ENCODE measurements around the gene ARHGAP23. TPM values are rescaled to one million over a fixed set of nuclear protein-coding genes. Genes with fewer than 3 reads are reported as not detected.

The ARHGAP23 gene
- total RNA-seq, 1 experiment from 2014 or later: 19.0 TPM

DNA sequence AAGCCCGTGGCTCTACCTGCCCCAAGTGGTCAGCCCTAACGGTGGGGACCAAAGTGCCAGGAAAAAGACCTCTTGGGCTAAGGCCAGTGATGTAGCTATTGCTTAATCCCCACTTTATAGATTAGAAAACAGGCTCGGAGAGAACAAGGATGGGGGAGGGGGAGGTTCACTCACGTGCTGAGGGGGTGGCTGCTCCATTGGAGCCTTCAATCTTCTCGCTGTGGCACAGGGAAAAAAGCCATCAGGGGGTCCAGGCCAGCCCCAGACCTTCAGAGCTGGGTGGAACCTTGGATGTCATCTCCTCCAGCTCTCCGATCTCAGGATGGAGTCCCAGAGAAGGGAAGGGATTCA, 131.6 kb downstream of the ARHGAP23 start:
- peak overlapping the region; percentile 44 for H3K4me3 ChIP-seq (ENCODE audit: low read depth, low read length, poor library complexity, severe bottlenecking)
- TF ChIP-seq EZH2 (IDR thresholded peaks at IDR 0.05; ENCODE audit: borderline replicate concordance, low read depth, low read length, poor library complexity, severe bottlenecking): no peak
- TF ChIP-seq, protein P1, sequence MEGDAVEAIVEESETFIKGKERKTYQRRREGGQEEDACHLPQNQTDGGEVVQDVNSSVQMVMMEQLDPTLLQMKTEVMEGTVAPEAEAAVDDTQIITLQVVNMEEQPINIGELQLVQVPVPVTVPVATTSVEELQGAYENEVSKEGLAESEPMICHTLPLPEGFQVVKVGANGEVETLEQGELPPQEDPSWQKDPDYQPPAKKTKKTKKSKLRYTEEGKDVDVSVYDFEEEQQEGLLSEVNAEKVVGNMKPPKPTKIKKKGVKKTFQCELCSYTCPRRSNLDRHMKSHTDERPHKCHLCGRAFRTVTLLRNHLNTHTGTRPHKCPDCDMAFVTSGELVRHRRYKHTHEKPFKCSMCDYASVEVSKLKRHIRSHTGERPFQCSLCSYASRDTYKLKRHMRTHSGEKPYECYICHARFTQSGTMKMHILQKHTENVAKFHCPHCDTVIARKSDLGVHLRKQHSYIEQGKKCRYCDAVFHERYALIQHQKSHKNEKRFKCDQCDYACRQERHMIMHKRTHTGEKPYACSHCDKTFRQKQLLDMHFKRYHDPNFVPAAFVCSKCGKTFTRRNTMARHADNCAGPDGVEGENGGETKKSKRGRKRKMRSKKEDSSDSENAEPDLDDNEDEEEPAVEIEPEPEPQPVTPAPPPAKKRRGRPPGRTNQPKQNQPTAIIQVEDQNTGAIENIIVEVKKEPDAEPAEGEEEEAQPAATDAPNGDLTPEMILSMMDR (conservative IDR thresholded peaks at IDR 0.05; ENCODE audit: low read depth, low read length): no peak
- no peaks in the 10 kb centered on the region for H3K27me3 ChIP-seq (replicated peaks; ENCODE audit: insufficient read depth, low read depth, low read length, poor library complexity)
- intact Hi-C loops (cut with micrococcal nuclease; ENCODE audit: unreplicated experiment): loop anchor here (5.0 kb wide), 1 partner anchor 107 kb away; no protein-coding TSS in a partner anchor
- no TSS peak for BruUV-seq (replicated peaks)
- no peak for DNase-seq (ENCODE audit: low spot score)
- H3K27ac ChIP-seq (ENCODE audit: low read depth, low read length, poor library complexity, severe bottlenecking): no peak overlapping the region
- no peaks in the 10 kb centered on the region for H3K36me3 ChIP-seq (ENCODE audit: insufficient read depth, low read length, poor library complexity, severe bottlenecking)
- no peaks in the 10 kb centered on the region for H3K9me3 ChIP-seq (ENCODE audit: low read depth, low read length, poor library complexity, severe bottlenecking)
- POLR2A ChIA-PET (ENCODE audit: low non-redundant PET): no interaction called here
- CTCF ChIA-PET: interaction anchor here (0.5 kb wide), 1 partner anchor 46 kb away, joined by 3 read pairs; the partner anchor contains the start of gene SRCIN1
- H3K4me1 ChIP-seq (ENCODE audit: insufficient read depth, low read length, poor library complexity, severe bottlenecking): peaks cover 8% of the 10 kb centered on the region

DNA sequence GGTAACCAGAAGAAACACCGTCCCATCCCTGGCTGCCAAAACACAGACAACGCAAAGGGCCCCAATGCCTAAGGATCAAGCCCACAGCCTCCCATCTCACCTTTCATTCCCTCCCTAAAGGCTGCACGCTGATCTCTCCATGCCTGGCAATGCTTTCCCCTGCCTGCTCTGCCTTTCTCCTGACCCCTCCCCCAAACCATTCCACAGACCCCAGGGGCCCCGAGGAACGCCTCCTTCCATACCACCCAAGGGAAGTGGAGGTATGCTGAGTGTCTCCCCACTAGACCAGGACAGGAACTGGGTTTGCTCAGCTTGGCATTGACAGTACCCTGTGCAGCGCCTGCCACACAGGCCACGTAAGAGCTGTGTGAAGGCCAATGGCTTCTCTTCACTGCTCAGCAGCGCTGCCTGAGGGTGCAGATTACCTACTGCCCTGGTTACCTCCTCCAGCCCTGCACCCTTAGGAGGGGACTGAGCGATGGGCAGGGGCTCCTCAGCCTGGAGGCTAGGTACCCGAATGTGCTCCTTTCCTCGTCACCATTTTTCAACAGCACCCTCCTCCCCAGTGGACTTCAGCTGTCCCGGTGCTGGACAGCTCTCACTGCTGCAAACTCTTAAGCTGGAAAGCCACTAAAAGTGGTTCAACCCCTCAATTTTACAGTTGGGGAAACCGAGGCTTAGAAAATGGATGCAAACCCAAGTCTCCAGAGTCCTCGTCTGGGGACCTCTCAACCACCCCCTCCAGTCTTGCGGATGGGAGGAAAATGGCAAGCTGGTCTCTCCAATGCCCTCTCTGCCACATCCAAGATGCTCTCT, 132.4 kb downstream of the ARHGAP23 start:
- H3K27ac ChIP-seq (ENCODE audit: low read depth, low read length, poor library complexity, severe bottlenecking): no peak overlapping the region
- no peak for DNase-seq (ENCODE audit: low spot score)
- H3K36me3 ChIP-seq (ENCODE audit: insufficient read depth, low read length, poor library complexity, severe bottlenecking): no peaks in the 10 kb centered on the region
- H3K27me3 ChIP-seq (replicated peaks; ENCODE audit: insufficient read depth, low read depth, low read length, poor library complexity): no peaks in the 10 kb centered on the region
- ChIA-PET POLR2A (ENCODE audit: low non-redundant PET) (no interaction called here), CTCF (no interaction called here)
- H3K4me3 ChIP-seq (ENCODE audit: low read depth, low read length, poor library complexity, severe bottlenecking): no peak overlapping the region
- H3K9me3 ChIP-seq (ENCODE audit: low read depth, low read length, poor library complexity, severe bottlenecking): no peaks in the 10 kb centered on the region
- TF ChIP-seq EZH2 (IDR thresholded peaks at IDR 0.05; ENCODE audit: borderline replicate concordance, low read depth, low read length, poor library complexity, severe bottlenecking): no peak
- no TSS peak for BruUV-seq (replicated peaks)
- intact Hi-C loops (cut with micrococcal nuclease; ENCODE audit: unreplicated experiment): no loop called here
- H3K4me1 ChIP-seq (ENCODE audit: insufficient read depth, low read length, poor library complexity, severe bottlenecking): peaks cover 8% of the 10 kb centered on the region

DNA sequence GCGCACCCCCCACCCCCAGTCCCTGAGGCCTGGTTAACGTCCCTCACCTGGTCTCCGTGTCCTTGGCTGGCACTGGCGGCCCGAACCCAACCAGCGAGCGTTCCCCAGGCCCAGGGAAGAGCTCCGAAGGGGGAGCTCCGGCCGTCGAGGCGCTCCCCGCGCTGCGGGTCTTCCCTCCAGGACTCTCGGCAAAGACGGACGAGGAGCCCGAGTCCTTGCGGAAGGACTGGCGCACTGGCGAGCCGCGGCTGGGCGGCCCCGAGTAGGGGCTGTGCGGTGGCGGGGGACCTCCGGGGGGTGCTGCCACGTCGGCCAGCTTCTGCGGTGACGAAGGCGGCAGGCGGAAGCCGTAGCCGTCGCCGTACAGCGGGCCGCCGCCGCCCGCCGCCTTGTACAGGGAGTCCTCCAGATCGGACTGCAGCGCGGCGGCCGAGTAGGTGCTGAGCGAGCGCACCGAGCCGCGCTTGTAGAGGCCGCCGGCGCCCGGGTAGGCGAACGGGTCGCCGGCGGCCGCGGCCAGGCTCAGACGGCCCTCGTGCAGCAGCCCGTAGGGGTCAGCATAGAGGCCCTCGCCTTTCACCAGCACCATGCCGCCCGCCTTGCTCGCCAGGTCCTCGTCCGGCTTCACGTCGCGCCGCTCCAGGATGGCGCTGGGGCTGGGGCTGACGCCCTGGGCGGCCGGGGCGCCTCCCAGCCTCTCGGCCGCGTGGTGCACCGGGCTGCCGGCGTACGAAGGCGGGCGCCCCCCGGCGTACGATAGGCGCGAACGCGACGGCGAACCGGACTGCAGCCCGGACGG, 133.4 kb downstream of the ARHGAP23 start:
- BruUV-seq (replicated peaks): no TSS peak
- no peaks in the 10 kb centered on the region for H3K9me3 ChIP-seq (ENCODE audit: low read depth, low read length, poor library complexity, severe bottlenecking)
- no peak for TF ChIP-seq EZH2 (IDR thresholded peaks at IDR 0.05; ENCODE audit: borderline replicate concordance, low read depth, low read length, poor library complexity, severe bottlenecking)
- TF ChIP-seq, protein P1 (conservative IDR thresholded peaks at IDR 0.05; ENCODE audit: low read depth, low read length): no peak
- ChIA-PET POLR2A (ENCODE audit: low non-redundant PET) (no interaction called here), CTCF (no interaction called here)
- no peak overlapping the region for H3K4me3 ChIP-seq (ENCODE audit: low read depth, low read length, poor library complexity, severe bottlenecking)
- intact Hi-C loops (cut with micrococcal nuclease; ENCODE audit: unreplicated experiment): no loop called here
- H3K27ac ChIP-seq (ENCODE audit: low read depth, low read length, poor library complexity, severe bottlenecking): no peak overlapping the region
- no peaks in the 10 kb centered on the region for H3K36me3 ChIP-seq (ENCODE audit: insufficient read depth, low read length, poor library complexity, severe bottlenecking)
- H3K27me3 ChIP-seq (replicated peaks; ENCODE audit: insufficient read depth, low read depth, low read length, poor library complexity): no peaks in the 10 kb centered on the region
- DNase-seq (ENCODE audit: low spot score): no peak
- peaks cover 8% of the 10 kb centered on the region for H3K4me1 ChIP-seq (ENCODE audit: insufficient read depth, low read length, poor library complexity, severe bottlenecking)

Other genes starting within 250 kb of the ARHGAP23 start
- not detected in 2 replicates for gene TBC1D3, start 235.9 kb upstream of the ARHGAP23 start, total RNA-seq (2021)
- 34.4 and 36.5 TPM in 2 replicates for gene MRPL45, start 131.3 kb upstream of the ARHGAP23 start, total RNA-seq (2021)
- 0.04 TPM in 2 replicates for gene GPR179, start 84.5 kb upstream of the ARHGAP23 start, total RNA-seq (2021)
- gene SOCS7, start 76.6 kb upstream of the ARHGAP23 start, total RNA-seq (2021): 15.2 and 17.3 TPM in 2 replicates
- gene SRCIN1, start 177.5 kb downstream of the ARHGAP23 start, total RNA-seq (2021): 1.6 and 3.5 TPM in 2 replicates
- 4.0 and 5.9 TPM in 2 replicates for gene EPOP, start 246.5 kb downstream of the ARHGAP23 start, total RNA-seq (2021)

All from A673 (cell line).